LNCAP (cell line): ENCODE data around the gene DAB2.

Experiments used
- CTCF ChIP-seq: fragments of 450-650 bp; IDR thresholded peaks from 2 replicates; pipeline ENCODE4 v1.5.1; 2017; ENCODE audit warnings: mild to moderate bottlenecking

The DAB2 gene

GRCh38 chr5:39390945-39391344, 33.8 kb downstream of the DAB2 start:
- no peak for TF ChIP-seq CTCF

GRCh38 chr5:39387293-39387692, 37.5 kb downstream of the DAB2 start:
- TF ChIP-seq CTCF, result no peak

- TF ChIP-seq CTCF, result no peak
Measured at GRCh38 chr5:39384271-39384670, 40.5 kb downstream of the DAB2 start.

- no peak for TF ChIP-seq CTCF
Measured at GRCh38 chr5:39381376-39381775, 43.4 kb downstream of the DAB2 start.

GRCh38 chr5:39379693-39380092, 45.1 kb downstream of the DAB2 start:
- no peak for TF ChIP-seq CTCF

GRCh38 chr5:39377613-39378012, 47.2 kb downstream of the DAB2 start:
- TF ChIP-seq CTCF, result no peak

- peak; percentile 84 for TF ChIP-seq CTCF
Measured at GRCh38 chr5:39376293-39376714, 48.5 kb downstream of the DAB2 start.

- TF ChIP-seq CTCF, result no peak
Measured at GRCh38 chr5:39373791-39374190, 51.0 kb downstream of the DAB2 start.
